HEK293 (cell line): ENCODE results near the gene CSNK1G2.

ENCODE experiments used
- CTCF ChIA-PET: fragments of 350-600 bp; formaldehyde crosslinking; extraction: SDS; loops from one replicate; lab custom pipeline; 2021; ENCODE audit warnings: antibody characterized with exemption; lab: Yijun Ruan, JAX
- POLR2A ChIA-PET: fragments of 300-600 bp; formaldehyde crosslinking; extraction: SDS; loops from one replicate; lab custom pipeline; 2020; ENCODE audit warnings: antibody characterized with exemption, inconsistent platforms; lab: Yijun Ruan, JAX
- H3K27ac ChIP-seq: fragments of 200-500 bp; sonication (Bioruptor generic); 2 replicates; pipeline ENCODE4 v1.5.1; 2014; ENCODE audit warnings: low read depth, low read length, control low read depth, inconsistent platforms; ENCODE audit errors: extremely low read depth
- H3K36me3 ChIP-seq, 2 experiments: fragments of 200-500 bp in 1 of 2; sonication (Bioruptor generic) in 1 of 2; 1 replicate in 1 of 2; 2 replicates in 1 of 2; pipeline ENCODE4 v1.5.1; 2014 to 2017; ENCODE audit warnings: inconsistent platforms in 2 of 2, low read length in 2 of 2; ENCODE audit not compliant: control insufficient read depth in 2 of 2, insufficient read depth in 1 of 2
- H3K4me1 ChIP-seq: fragments of 200-500 bp; sonication (Bioruptor generic); 2 replicates; pipeline ENCODE4 v1.5.1; 2014; ENCODE audit warnings: mild to moderate bottlenecking, low read length, inconsistent platforms; ENCODE audit not compliant: control insufficient read depth, insufficient read depth
- H3K4me3 ChIP-seq: 2 replicates; pipeline ENCODE4 v1.5.1; 2011; ENCODE audit warnings: low read depth, mild to moderate bottlenecking, control low read depth, low read length, moderate library complexity
- H3K9me3 ChIP-seq: fragments of 200-500 bp; sonication (Bioruptor generic); 2 replicates; pipeline ENCODE4 v1.5.1; 2014; ENCODE audit warnings: low read depth, low read length, inconsistent platforms; ENCODE audit not compliant: control insufficient read depth, insufficient read depth
- AEBP2 ChIP-seq: fragments of 450-650 bp; formaldehyde crosslinking; IDR thresholded peaks from 2 replicates; pipeline ENCODE4 v1.5.1; 2016; ENCODE audit warnings: missing biosample characterization, missing genetic modification characterization, borderline replicate concordance
- BCL11B ChIP-seq: fragments of 450-650 bp; formaldehyde crosslinking; IDR thresholded peaks from 2 replicates; pipeline ENCODE4 v1.5.1; 2016; ENCODE audit warnings: low read depth, missing biosample characterization, missing genetic modification characterization
- BCL6B ChIP-seq: fragments of 450-650 bp; formaldehyde crosslinking; IDR thresholded peaks from 2 replicates; pipeline ENCODE4 v1.5.1; 2017; ENCODE audit warnings: missing biosample characterization, missing genetic modification characterization
- FEZF1 ChIP-seq: fragments of 450-650 bp; formaldehyde crosslinking; IDR thresholded peaks from 2 replicates; pipeline ENCODE4 v1.5.1; 2016; ENCODE audit warnings: missing biosample characterization, missing genetic modification characterization
- GLI2 ChIP-seq: fragments of 450-650 bp; formaldehyde crosslinking; IDR thresholded peaks from 2 replicates; pipeline ENCODE4; 2017; ENCODE audit warnings: missing biosample characterization, missing genetic modification characterization, low read depth, borderline replicate concordance
- GLI4 ChIP-seq: fragments of 450-650 bp; formaldehyde crosslinking; IDR thresholded peaks from 2 replicates; pipeline ENCODE4 v1.5.1; 2016; ENCODE audit warnings: missing biosample characterization, missing genetic modification characterization
- HOXC10 ChIP-seq: sonication (generic); formaldehyde crosslinking; IDR thresholded peaks from 2 replicates; pipeline ENCODE4 v1.8.1; 2023; ENCODE audit warnings: mild to moderate bottlenecking, missing genetic modification reagents
- HOXD13 ChIP-seq: sonication (generic); formaldehyde crosslinking; IDR thresholded peaks from 2 replicates; pipeline ENCODE4 v1.8.0; 2022; ENCODE audit warnings: missing genetic modification reagents, borderline replicate concordance
- INSM2 ChIP-seq: fragments of 450-650 bp; formaldehyde crosslinking; IDR thresholded peaks from 2 replicates; pipeline ENCODE4 v1.5.1; 2016; ENCODE audit warnings: missing biosample characterization, missing genetic modification characterization
- YY2 ChIP-seq: fragments of 450-650 bp; formaldehyde crosslinking; IDR thresholded peaks from 2 replicates; pipeline ENCODE4 v1.5.1; 2016; ENCODE audit warnings: missing biosample characterization, missing genetic modification characterization
- ZBTB48 ChIP-seq: fragments of 450-650 bp; formaldehyde crosslinking; IDR thresholded peaks from 2 replicates; pipeline ENCODE4 v1.5.1; 2016; ENCODE audit warnings: missing biosample characterization, missing genetic modification characterization
- ZFP41 ChIP-seq: fragments of 450-650 bp; formaldehyde crosslinking; IDR thresholded peaks from 2 replicates; pipeline ENCODE4 v1.5.1; 2016; ENCODE audit warnings: missing biosample characterization, missing genetic modification characterization, borderline replicate concordance
- ZNF132 ChIP-seq: fragments of 450-650 bp; formaldehyde crosslinking; IDR thresholded peaks from 2 replicates; pipeline ENCODE4 v1.5.1; 2017; ENCODE audit warnings: missing biosample characterization, missing genetic modification characterization, borderline replicate concordance
- ZNF18 ChIP-seq: fragments of 450-650 bp; formaldehyde crosslinking; IDR thresholded peaks from 2 replicates; pipeline ENCODE4 v1.5.1; 2016; ENCODE audit warnings: missing biosample characterization, missing genetic modification characterization
- ZNF221 ChIP-seq: fragments of 450-650 bp; formaldehyde crosslinking; IDR thresholded peaks from 2 replicates; pipeline ENCODE4 v1.5.1; 2017; ENCODE audit warnings: missing biosample characterization, missing genetic modification characterization, borderline replicate concordance
- ZNF223 ChIP-seq: fragments of 450-650 bp; formaldehyde crosslinking; IDR thresholded peaks from 2 replicates; pipeline ENCODE4 v1.5.1; 2016; ENCODE audit warnings: missing biosample characterization, missing genetic modification characterization
- ZNF311 ChIP-seq: fragments of 450-650 bp; formaldehyde crosslinking; IDR thresholded peaks from 2 replicates; pipeline ENCODE4 v1.5.1; 2017; ENCODE audit warnings: missing biosample characterization, missing genetic modification characterization, borderline replicate concordance
- ZNF350 ChIP-seq: fragments of 450-650 bp; formaldehyde crosslinking; IDR thresholded peaks from 2 replicates; pipeline ENCODE4 v1.5.0; 2017; ENCODE audit warnings: missing biosample characterization, mild to moderate bottlenecking, missing genetic modification characterization
- ZNF394 ChIP-seq: fragments of 450-650 bp; formaldehyde crosslinking; IDR thresholded peaks from 2 replicates; pipeline ENCODE4 v1.5.1; 2016; ENCODE audit warnings: missing biosample characterization, missing genetic modification characterization, mild to moderate bottlenecking, moderate library complexity, borderline replicate concordance
- ZNF449 ChIP-seq: fragments of 450-650 bp; formaldehyde crosslinking; IDR thresholded peaks from 2 replicates; pipeline ENCODE4 v1.5.1; 2017; ENCODE audit warnings: missing biosample characterization, mild to moderate bottlenecking, missing genetic modification characterization, moderate library complexity
- ZNF518A ChIP-seq: fragments of 450-650 bp; formaldehyde crosslinking; conservative IDR thresholded peaks from 2 replicates; pipeline ENCODE4 v1.5.1; 2016; ENCODE audit warnings: low read depth, missing biosample characterization, missing genetic modification characterization
- ZNF629 ChIP-seq: fragments of 450-650 bp; formaldehyde crosslinking; IDR thresholded peaks from 2 replicates; pipeline ENCODE4 v1.5.1; 2017; ENCODE audit warnings: missing biosample characterization, missing genetic modification characterization
- ZNF677 ChIP-seq: fragments of 450-650 bp; IDR thresholded peaks from 2 replicates; pipeline ENCODE4 v1.5.0; 2018; ENCODE audit warnings: missing biosample characterization, mild to moderate bottlenecking, missing genetic modification characterization, moderate library complexity
- ZNF837 ChIP-seq: fragments of 450-650 bp; formaldehyde crosslinking; IDR thresholded peaks from 2 replicates; pipeline ENCODE4 v1.5.1; 2016; ENCODE audit warnings: missing biosample characterization, missing genetic modification characterization

Gene CSNK1G2

GRCh38 chr19:2014731-2015607 lies 74.0 kb downstream of the CSNK1G2 start (continued):
- no peak for TF ChIP-seq GLI4 (tag by site-specific recombination)
- TF ChIP-seq YY2 (tag by site-specific recombination), result no peak
- TF ChIP-seq ZNF518A, result no peak
- peak; percentile 37; the same call in 1 of the 2 replicates for TF ChIP-seq ZBTB48 (tag by site-specific recombination)
- no peak for TF ChIP-seq HOXC10 (CRISPR knock-in tag)
- TF ChIP-seq INSM2, result no peak
- no peak for TF ChIP-seq GLI2
- TF ChIP-seq ZNF677 (tag by site-specific recombination), result no peak
- TF ChIP-seq BCL6B, result no peak
- TF ChIP-seq FEZF1 (tag by site-specific recombination), result no peak

GRCh38 chr19:2015608-2015950 lies 74.6 kb downstream of the CSNK1G2 start, which contains the start of gene BTBD2:
Gene BTBD2, minus strand, starts transcription at chr19:2015714. Its CDS starts 11 bp downstream, at chr19:2015703.
- peak within 1 kb of the TSS; percentile 79 for H3K4me3 ChIP-seq
- no peaks in the 10 kb centered on the region for H3K4me1 ChIP-seq
- no peaks in the 10 kb centered on the region for H3K9me3 ChIP-seq
- H3K27ac ChIP-seq, result peak within 1 kb of the TSS; percentile 66; the same call in 1 of the 2 replicates
- ChIA-PET POLR2A (no interaction called here), CTCF (no interaction called here)
- H3K36me3 ChIP-seq, result peaks cover 4 to 21% of the 10 kb centered on the region in 2 experiments; a peak in 2 of 3 replicates
- no peak for TF ChIP-seq ZNF449
- TF ChIP-seq HOXD13 (CRISPR knock-in tag), result no peak
- TF ChIP-seq AEBP2 (tag by site-specific recombination), result no peak
- TF ChIP-seq ZNF18 (tag by site-specific recombination), result no peak
- no peak for TF ChIP-seq ZFP41 (tag by site-specific recombination)
- TF ChIP-seq ZNF350, result no peak
- TF ChIP-seq ZNF629 (tag by site-specific recombination), result no peak
- no peak for TF ChIP-seq ZNF132 (tag by site-specific recombination)
- no peak for TF ChIP-seq ZNF311
- TF ChIP-seq ZNF394 (tag by site-specific recombination), result no peak
- no peak for TF ChIP-seq ZNF221 (tag by site-specific recombination)
- no peak for TF ChIP-seq BCL11B
- TF ChIP-seq ZNF223 (tag by site-specific recombination), result no peak
- TF ChIP-seq ZNF837 (tag by site-specific recombination), result no peak
